Activated T-cell treated with anti-CD3 and anti-CD28 coated beads, Interleukin-2, amount 50 U/mL, for 4 hours (primary cell): Measurements from ENCODE around the gene ZNF365. TPM values are rescaled to one million over a fixed set of nuclear protein-coding genes. Genes with fewer than 3 reads are reported as not detected.
"Not testable (repeated sequence)": the region's sequence is repeated elsewhere in the genome, so short reads cannot be mapped to it uniquely, and the experiment has no call there.

Source experiments
- ATAC-seq, 2 donors: fragments of 200-7000 bp; cut with Tn5 transposase; one replicate each; pipeline ENCODE4 v1.10.0; 2021
- DNase-seq: peaks from one replicate; pipeline ENCODE4 v3.0.0-alpha.2; 2020
- H3K27me3 Mint-ChIP-seq: one replicate; pipeline ENCODE4 v1.8.0; 2021; ENCODE audit warnings: low read depth, mixed read lengths
- H3K36me3 Mint-ChIP-seq: one replicate; pipeline ENCODE4 v1.8.0; 2022; ENCODE audit warnings: mixed read lengths; ENCODE audit not compliant: insufficient read depth
- H3K4me1 Mint-ChIP-seq: one replicate; pipeline ENCODE4 v1.8.0; 2021; ENCODE audit warnings: low read depth, mixed read lengths
- H3K4me3 Mint-ChIP-seq: one replicate; pipeline ENCODE4 v1.8.0; 2021; ENCODE audit warnings: mild to moderate bottlenecking, moderate library complexity, mixed read lengths
- H3K9me3 Mint-ChIP-seq: one replicate; pipeline ENCODE4 v1.8.0; 2021; ENCODE audit warnings: mixed read lengths
- total RNA-seq, 3 donors: library from RNA; stranded (reverse); gene quantifications; one replicate each; pipeline ENCODE4 v1.2.1, GENCODE V29; 2021

The ZNF365 gene
- total RNA-seq, 3 donors from 2014 or later = 1.3 to 3.4 (median 1.7) TPM

DNA sequence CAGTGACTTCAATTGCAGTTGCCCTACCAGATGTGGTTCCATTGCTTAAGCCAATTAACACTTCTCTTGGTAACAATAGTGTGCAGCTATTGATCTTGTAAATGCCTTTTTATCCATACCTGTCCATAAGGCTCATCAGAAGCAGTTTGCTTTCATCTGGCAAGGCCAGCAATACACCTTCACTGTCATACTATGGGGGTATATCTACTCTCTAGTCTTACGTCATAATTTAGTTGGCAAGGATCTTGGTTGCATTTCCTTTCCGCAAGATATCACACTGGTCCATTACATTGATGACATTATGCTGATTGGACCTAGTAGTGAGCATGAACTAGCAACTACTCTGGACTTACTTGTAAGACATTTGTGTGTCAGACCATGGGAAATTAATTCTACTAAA lies 17.7 kb upstream of the ZNF365 start:
- DNase-seq (no peak), ATAC-seq (no peak)
- no peak overlapping the region for H3K4me3 Mint-ChIP-seq
- H3K27me3 Mint-ChIP-seq = no peaks in the 10 kb centered on the region
- peaks cover 32% of the 10 kb centered on the region for H3K4me1 Mint-ChIP-seq
- no peaks in the 10 kb centered on the region for H3K36me3 Mint-ChIP-seq
- H3K9me3 Mint-ChIP-seq = peaks cover 8% of the 10 kb centered on the region

DNA sequence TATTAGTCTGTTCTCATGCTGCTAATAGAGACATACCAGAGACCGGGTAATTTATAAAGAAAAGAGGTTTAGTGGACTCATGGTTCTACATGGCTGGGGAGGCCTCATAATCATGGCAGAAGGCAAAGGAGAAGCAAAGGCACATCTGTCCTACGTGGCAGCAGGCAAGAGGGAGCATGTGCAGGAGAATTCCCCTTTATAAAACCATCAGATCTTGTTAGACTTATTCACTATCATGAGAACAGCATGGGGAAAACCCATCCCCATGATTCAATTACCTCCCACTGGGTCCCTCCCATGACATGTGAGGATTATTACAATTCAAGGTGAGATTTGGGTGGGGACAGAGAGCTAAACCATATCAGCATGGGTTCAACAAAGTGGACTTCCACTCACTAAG lies 16.0 kb upstream of the ZNF365 start:
- not testable (repeated sequence) for H3K4me3 Mint-ChIP-seq, H3K9me3 Mint-ChIP-seq, DNase-seq, H3K27me3 Mint-ChIP-seq, H3K36me3 Mint-ChIP-seq
- H3K4me1 Mint-ChIP-seq = peaks cover 19% of the 10 kb centered on the region
- peak; percentile 76 to 80 for ATAC-seq

DNA sequence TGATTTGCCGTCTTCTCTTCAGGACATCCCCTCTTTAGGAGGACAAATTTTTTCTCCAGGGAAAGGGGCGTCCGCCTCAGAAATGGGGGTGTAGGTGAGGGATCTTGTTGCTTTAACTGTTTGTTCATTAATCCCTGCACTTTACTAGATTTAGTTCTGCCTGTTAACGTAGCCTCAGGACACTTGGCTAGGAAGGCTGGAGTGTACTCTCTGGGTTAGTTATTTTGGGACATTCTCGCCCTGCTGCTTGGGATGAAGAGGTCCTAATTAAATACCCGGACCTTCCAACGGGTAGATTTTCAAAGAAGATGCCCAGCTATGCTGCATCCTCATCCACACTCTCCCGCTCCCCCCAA lies 552 bp upstream of the ZNF365 start:
- H3K9me3 Mint-ChIP-seq = no peaks in the 10 kb centered on the region
- H3K27me3 Mint-ChIP-seq = peaks cover 14% of the 10 kb centered on the region
- peaks cover 13% of the 10 kb centered on the region for H3K4me1 Mint-ChIP-seq
- peak overlapping the region; percentile 82 for H3K4me3 Mint-ChIP-seq
- ATAC-seq (no peak), DNase-seq (no peak)
- no peaks in the 10 kb centered on the region for H3K36me3 Mint-ChIP-seq

DNA sequence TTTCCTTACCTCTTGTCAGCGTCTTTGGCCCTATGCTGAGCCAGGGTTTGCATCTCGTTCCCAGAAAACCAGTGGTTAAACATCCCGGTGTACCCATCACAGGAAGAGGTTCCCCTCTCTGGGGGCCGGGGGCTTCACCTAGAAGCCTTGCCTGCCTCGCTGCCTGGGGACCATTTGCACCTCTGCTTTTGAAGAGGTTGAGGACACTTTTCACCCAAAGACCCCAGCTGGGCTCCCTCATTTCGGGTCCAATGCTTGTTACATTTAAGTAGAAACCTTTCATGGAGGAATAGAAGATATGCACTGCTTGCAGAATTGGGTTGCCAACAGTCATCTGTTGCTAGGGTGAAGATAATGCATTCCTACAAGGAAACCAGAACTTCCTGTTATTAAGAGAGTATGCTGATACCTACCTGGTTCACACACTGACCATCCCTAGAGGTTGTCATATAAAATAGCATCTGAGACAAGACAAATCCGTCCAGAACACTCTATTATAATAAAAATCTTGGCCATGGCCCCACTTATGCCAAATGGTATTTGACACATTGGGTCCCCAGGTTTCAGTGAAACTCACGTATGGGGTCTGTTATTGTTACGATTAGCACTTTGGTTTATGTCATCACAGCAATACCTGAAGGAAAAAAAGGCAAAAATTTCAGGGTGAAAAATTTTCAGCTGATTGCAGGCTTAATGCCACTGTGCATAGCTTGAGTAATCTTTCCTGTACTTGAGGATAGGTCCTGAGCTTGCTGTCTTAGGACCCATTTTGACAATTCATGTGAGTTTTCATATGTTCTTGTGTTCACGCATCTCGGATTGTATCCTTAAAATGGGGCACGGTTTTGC lies 917 bp downstream of the ZNF365 start:
- DNase-seq (no peak), ATAC-seq (no peak)
- H3K4me1 Mint-ChIP-seq = peaks cover 19% of the 10 kb centered on the region
- peaks cover 14% of the 10 kb centered on the region for H3K27me3 Mint-ChIP-seq
- H3K9me3 Mint-ChIP-seq = no peaks in the 10 kb centered on the region
- H3K4me3 Mint-ChIP-seq = peak overlapping the region; percentile 76
- no peaks in the 10 kb centered on the region for H3K36me3 Mint-ChIP-seq

DNA sequence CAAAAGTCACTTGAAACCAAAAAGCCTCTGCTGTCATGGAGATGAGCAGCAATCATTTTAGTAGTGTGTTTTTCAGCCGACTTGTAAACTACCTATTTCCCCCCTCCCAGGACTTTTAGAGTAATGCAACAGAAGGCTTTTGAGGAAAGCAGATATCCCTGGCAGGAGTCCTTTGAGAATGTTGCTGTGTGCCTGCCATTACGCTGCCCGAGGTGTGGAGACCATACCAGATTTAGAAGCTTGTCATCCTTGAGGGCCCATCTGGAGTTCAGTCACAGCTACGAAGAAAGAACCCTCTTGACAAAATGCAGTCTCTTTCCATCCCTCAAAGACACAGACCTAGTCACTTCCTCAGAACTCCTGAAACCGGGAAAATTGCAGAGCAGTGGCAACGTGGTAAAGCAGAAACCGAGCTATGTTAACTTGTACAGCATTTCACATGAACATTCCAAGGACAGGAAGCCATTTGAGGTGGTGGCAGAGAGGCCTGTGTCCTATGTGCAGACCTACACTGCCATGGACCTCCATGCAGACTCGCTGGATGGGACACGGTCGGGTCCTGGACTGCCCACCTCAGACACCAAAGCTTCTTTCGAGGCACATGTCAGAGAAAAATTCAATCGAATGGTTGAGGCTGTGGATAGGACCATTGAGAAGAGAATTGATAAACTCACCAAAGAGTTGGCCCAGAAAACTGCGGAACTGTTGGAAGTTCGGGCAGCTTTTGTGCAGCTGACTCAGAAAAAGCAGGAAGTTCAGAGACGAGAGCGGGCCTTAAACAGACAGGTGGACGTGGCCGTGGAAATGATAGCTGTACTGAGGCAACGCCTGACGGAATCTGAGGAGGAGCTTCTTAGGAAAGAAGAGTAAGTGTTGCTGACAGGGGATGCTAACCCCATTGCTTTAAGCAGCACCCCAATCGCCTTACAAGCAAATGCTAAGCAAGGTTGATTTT lies 2.2 kb downstream of the ZNF365 start:
- H3K4me1 Mint-ChIP-seq = peaks cover 27% of the 10 kb centered on the region
- no peaks in the 10 kb centered on the region for H3K36me3 Mint-ChIP-seq
- peaks cover 14% of the 10 kb centered on the region for H3K27me3 Mint-ChIP-seq
- no peaks in the 10 kb centered on the region for H3K9me3 Mint-ChIP-seq
- no peak for DNase-seq
- H3K4me3 Mint-ChIP-seq = peak overlapping the region; percentile 38
- no peak for ATAC-seq

DNA sequence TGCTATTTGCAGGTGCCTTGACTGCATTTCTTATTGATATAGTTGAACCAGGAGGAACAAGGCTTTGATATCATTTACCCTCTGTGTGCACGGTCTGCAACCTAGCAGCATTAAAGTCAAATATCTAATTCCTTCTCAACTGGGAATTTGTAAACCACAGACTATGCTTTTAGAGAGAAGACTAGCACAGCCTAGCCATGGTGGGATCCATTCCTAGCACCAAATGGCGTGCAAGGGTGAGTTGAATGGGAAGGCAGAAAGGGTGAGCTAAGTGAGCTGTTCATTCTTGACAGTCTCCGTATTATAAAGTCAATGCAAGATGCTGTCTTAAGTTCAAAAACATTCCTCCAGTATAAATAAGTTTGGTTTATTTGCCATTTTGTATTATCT lies 2.9 kb downstream of the ZNF365 start:
- DNase-seq (no peak), ATAC-seq (no peak)
- Mint-ChIP-seq H3K27me3 (peaks cover 11% of the 10 kb centered on the region), H3K4me1 (peaks cover 27% of the 10 kb centered on the region), H3K4me3 (no peak overlapping the region), H3K36me3 (no peaks in the 10 kb centered on the region), H3K9me3 (no peaks in the 10 kb centered on the region)

DNA sequence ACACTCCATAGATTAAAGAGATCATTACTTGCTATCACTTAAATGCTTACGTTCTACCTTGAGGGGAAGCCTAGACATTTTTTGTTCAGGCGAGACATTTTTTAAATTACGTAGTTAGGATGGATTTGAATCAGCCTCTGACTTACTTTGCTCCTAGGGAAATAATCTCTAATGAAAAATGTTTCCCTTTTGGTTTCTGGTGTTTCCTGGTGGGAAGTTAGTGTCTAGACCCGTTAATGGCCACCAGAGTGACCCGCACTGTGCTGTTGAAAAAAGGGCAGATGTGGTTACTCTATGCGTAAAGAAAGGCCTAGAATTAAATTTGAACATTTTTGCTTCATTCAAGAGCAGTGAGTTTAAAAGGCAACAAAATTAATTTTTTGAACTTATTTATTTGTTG lies 3.8 kb downstream of the ZNF365 start:
- Mint-ChIP-seq H3K4me1 (peaks cover 31% of the 10 kb centered on the region), H3K27me3 (peaks cover 11% of the 10 kb centered on the region), H3K4me3 (no peak overlapping the region), H3K9me3 (no peaks in the 10 kb centered on the region), H3K36me3 (no peaks in the 10 kb centered on the region)
- ATAC-seq (no peak), DNase-seq (no peak)

DNA sequence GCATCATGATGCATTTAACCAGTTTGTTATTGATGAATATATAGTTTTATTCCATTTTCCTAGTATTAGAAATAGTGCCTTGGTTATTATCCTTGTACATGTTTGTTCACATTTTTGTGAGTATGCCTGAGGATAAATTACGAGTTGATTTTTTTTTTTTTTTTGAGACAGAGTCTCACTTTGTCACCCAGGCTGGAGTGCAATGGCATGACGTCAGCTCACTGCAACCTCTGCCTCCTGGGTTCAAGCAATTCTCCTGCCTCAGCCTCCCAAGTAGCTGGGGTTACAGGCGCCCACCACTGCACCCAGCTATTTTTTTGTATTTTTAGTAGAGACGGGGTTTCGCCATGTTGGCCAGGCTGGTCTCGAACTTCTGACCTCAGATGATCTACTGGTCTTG lies 4.7 kb downstream of the ZNF365 start:
- H3K4me3 Mint-ChIP-seq, ATAC-seq, DNase-seq, H3K36me3 Mint-ChIP-seq, H3K9me3 Mint-ChIP-seq, H3K27me3 Mint-ChIP-seq: not testable (repeated sequence)
- H3K4me1 Mint-ChIP-seq = peaks cover 35% of the 10 kb centered on the region

DNA sequence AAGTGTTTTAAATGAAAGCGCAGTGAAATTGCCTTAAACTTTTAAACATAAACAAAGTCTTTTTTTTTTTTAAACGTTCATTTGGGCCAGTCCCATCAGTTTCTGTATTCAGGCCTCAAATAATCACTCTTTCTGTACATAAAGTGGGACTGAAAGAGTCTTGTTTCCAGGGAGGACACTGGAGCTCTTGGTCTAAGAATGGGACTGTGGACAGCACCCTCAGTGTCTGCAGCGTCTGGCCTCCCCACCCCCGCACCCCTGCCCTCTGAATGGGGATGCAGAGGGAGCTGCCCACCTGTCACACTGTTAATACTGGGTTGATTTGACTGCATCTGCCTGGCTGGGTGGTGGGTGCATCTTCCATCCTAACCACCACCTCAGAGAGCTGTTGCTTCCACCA lies 5.2 kb downstream of the ZNF365 start:
- Mint-ChIP-seq H3K4me1 (peaks cover 39% of the 10 kb centered on the region), H3K36me3 (no peaks in the 10 kb centered on the region), H3K27me3 (peaks cover 6% of the 10 kb centered on the region), H3K4me3 (no peak overlapping the region), H3K9me3 (no peaks in the 10 kb centered on the region)
- DNase-seq = no peak
- ATAC-seq = no peak

DNA sequence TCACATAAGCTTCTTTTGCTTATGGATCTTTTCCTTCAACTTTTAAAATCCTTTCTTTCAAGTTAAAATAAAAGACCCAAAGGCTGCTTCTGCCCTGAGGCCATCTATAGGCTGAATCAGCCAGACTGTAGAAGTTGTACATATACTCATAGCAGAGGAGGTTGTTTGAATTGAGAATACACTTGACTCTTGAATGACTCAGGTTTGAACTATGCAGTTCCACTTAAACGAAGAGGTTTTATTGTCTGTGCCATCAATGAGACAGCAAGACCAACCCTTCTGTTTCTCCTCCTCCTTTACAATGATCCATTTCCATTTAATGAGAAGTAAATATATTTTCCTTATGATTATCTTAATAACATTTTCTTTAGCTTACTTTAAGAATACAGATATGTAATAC lies 5.8 kb downstream of the ZNF365 start:
- DNase-seq = no peak
- H3K27me3 Mint-ChIP-seq = peaks cover 3% of the 10 kb centered on the region
- no peaks in the 10 kb centered on the region for H3K9me3 Mint-ChIP-seq
- no peak overlapping the region for H3K4me3 Mint-ChIP-seq
- peaks cover 41% of the 10 kb centered on the region for H3K4me1 Mint-ChIP-seq
- H3K36me3 Mint-ChIP-seq = no peaks in the 10 kb centered on the region
- peak; percentile 64 for ATAC-seq

DNA sequence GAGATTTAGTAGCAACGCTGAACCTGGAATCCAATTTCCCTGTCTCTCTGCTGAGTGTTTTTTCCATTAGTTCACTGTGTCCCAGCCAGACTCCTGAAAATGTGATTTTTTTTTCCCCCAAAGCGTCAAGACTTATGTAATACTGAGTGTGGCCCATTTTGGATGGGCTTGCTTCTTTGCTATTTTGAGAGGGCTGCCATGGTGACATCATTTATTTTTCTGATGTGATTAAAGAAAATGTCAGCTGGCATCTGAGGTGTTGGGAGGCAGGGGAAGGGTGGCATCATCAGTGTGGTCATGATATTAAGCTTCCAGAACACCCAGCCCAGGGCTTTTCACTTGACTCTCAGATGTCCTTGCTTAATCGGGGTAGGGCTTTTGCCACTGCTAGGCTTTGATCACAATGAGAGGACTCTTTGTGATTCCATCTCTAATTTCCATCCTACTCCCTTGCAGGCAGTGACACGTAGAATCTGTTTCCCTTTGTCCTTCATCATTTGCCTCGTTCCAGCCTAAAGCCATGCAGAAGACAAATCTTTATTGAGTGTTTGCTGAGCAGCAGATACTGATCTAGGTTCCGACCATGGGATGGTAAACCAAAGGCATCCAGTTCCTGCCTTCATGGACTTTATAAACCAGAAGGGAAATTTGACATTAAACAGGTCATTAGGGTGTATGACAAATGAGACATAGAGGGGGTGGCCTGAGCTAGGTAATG lies 7.4 kb downstream of the ZNF365 start:
- H3K4me1 Mint-ChIP-seq = peaks cover 50% of the 10 kb centered on the region
- H3K4me3 Mint-ChIP-seq = no peak overlapping the region
- DNase-seq = no peak
- no peaks in the 10 kb centered on the region for H3K27me3 Mint-ChIP-seq
- H3K9me3 Mint-ChIP-seq = no peaks in the 10 kb centered on the region
- H3K36me3 Mint-ChIP-seq = no peaks in the 10 kb centered on the region
- ATAC-seq = no peak

DNA sequence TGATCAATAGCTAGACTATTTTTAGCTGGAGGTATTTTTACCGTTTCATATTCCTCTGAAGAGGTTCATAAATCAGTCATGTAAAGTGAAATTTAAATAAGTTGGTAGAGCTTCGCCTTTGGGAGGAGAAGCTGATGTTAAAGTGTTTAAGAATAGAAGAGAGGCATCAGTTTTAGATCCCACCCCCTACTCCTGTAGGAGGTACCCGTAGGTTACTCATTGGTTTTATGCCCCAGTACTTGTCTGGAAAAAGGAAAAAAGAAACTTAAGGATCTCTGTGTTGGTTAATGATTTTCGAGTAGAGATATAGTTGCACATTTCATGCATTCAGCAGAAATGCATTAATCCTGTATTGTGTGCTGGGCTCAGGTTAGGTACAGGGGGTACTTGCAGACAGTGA lies 8.7 kb downstream of the ZNF365 start:
- ATAC-seq = no peak
- Mint-ChIP-seq H3K27me3 (no peaks in the 10 kb centered on the region), H3K9me3 (no peaks in the 10 kb centered on the region), H3K4me1 (peaks cover 60% of the 10 kb centered on the region), H3K36me3 (no peaks in the 10 kb centered on the region), H3K4me3 (peak overlapping the region; percentile 7)
- DNase-seq = no peak

DNA sequence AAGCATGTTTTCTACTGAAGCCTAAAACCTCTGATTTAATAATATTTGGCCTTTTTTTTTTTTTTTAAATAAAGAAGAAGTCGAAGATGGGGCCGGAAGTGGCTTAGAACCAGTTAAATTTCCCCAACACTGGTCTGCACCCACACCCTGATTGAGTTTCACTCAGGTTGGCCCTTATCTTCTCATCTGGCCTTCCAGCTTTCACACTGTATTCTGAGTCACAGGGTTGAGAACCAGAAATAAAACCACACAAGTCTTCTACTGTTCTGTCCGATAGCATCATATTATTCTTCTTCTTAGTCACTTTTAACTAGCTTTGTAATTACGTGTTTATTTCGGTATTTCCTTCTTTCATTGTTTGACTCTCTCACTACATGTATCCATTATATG lies 9.9 kb downstream of the ZNF365 start:
- Mint-ChIP-seq H3K36me3 (no peaks in the 10 kb centered on the region), H3K27me3 (no peaks in the 10 kb centered on the region), H3K9me3 (no peaks in the 10 kb centered on the region), H3K4me1 (peaks cover 62% of the 10 kb centered on the region), H3K4me3 (peak overlapping the region; percentile 17)
- ATAC-seq (peak; percentile 77 to 89), DNase-seq (peak; percentile 26)

DNA sequence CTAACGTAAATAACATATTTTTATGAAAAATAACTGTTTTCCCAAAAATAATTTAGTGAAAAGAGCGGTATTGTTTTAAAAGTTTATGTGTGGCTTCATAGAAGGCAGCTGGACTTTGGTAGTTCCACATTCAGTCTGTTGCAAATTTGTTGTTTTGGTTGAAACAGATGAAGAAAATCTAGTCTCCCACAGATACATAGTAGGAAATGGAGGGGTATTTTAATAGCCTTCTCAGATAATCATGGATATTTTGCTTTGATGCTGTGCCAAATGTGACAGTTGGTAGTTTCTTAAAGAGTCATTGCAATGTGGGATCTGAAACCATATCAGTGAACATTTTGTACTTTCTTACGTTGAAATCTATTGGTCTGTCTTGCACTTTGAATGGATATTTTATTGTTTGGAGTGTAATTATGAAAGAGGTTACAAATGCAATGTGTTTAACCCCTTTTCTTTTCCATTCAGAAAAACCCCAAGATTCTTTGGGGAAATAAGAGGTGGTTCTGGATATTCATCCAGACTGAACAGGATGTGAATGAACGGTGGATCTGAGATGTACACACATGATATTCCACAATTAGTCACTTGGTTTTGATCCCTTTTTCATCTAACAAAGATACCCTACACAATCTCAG lies 10.4 kb downstream of the ZNF365 start:
- H3K36me3 Mint-ChIP-seq = no peaks in the 10 kb centered on the region
- H3K9me3 Mint-ChIP-seq = no peaks in the 10 kb centered on the region
- ATAC-seq (peak; percentile 32 to 38), DNase-seq (no peak)
- no peaks in the 10 kb centered on the region for H3K27me3 Mint-ChIP-seq
- peak overlapping the region; percentile 17 for H3K4me3 Mint-ChIP-seq
- H3K4me1 Mint-ChIP-seq = peaks cover 60% of the 10 kb centered on the region
